Stimulated activated CD4-positive, alpha-beta T cell treated with anti-CD3 and anti-CD28 coated beads, TNF-alpha, amount 100 ng/mL, for 1 hour (primary cell): Measurements from ENCODE around the gene DHRSX.
"Not testable (repeated sequence)": the region's sequence is repeated elsewhere in the genome, so short reads cannot be mapped to it uniquely, and the experiment has no call there.

Experiments
- DNase-seq, 3 donors: peaks; one replicate each; pipeline ENCODE4 v3.0.0-alpha.2; 2020; ENCODE audit warnings: low read depth in 3 of 3, low spot score in 1 of 3

Gene DHRSX

DNA sequence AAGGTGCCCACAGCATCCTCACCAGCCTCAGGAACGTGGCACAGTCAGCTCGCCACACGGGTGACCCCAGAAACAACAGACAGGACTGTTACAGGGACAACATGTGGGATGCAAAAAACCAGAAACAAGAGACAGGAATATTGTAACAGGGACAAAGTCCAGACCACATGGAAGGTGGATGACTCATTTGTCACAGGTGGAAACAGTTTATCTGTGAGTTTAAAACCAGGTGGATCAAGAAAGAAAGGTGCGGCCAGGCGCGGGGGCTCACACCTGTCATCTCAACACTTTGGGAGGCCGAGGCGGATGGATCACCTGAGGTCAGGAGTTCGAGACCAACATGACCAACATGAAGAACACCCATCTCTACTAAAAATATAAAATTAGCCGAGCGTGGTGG is 23.5 kb downstream of the DHRSX start:
- not testable (repeated sequence) for DNase-seq

DNA sequence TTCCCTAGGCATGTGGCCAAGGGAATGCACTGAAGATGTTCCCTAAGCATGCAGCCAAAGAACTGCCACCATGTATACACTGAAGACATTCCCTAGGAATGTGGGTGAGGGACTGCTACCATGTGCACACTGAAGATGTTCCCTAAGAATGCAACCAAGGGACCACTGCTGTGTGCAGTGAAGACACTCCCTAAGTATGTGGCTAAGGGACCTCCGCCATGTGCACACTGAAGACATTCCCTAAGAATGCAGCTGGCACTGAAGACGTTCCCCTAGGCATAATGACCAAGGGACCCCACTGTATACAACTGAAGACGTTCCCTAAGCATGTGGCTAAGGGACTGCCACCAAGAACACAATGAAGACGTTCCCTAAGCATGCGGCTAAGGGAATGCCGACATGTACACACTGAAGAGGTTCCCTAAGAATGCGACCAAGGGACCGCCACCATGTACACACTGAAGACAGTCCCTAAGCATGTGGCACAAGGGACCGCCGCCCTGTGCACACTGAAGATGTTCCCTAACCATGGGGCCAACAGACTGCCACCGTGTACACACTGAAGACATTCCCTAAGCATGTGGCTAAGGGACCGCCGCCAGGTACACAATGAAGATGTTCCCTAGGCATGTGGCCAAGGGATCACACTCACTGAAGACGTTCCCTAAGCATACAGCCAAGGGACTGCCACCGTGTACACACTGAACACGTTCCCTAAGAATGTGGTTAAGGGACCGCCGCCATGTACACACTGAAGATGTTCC is 25.6 kb downstream of the DHRSX start:
- DNase-seq, result no peak

DNA sequence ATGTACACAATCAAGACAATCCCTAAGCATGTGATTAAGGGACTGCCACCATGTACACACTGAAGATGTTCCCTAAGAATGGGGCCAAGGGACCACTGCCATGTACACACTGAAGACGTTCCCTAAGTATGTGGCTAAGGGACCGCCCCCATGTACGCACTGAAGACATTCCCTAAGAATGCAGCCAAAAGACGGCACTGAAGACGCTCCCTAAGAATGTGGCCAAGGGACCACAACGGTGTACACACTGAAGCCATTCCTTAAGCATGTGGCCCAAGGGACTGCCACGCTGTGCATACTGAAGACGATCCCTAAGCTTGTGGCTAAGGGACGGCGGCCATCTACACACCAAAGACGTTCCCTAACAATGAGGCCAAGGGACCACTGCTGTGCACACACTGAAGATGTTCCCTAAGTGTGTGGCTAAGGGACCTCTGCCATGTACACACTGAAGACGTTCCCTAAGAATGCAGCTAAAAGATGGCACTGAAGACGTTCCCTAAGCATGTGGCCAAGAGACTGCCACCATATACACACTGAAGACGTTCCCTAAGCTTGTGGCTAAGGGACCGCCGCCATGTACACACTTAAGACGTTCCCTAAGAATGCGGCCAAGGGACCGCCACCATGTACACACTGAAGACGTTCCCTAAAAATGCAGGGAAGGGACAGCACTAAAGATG is 26.4 kb downstream of the DHRSX start:
- no peak for DNase-seq

DNA sequence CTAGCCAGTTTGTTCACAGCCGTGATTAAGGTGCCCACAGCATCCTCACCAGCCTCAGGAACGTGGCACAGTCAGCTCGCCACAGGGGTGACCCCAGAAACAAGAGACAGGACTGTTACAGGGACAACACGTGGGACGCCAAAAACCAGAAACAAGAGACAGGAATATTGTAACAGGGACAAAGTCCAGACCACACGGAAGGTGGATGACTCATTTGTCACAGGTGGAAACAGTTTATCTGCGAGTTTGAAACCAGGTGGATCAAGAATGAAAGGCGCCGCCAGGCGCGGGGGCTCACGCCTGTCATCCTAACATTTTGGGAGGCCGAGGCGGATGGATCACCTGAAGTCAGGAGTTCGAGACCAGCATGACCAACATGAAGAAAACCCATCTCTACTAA is 27.7 kb downstream of the DHRSX start:
- not testable (repeated sequence) for DNase-seq

DNA sequence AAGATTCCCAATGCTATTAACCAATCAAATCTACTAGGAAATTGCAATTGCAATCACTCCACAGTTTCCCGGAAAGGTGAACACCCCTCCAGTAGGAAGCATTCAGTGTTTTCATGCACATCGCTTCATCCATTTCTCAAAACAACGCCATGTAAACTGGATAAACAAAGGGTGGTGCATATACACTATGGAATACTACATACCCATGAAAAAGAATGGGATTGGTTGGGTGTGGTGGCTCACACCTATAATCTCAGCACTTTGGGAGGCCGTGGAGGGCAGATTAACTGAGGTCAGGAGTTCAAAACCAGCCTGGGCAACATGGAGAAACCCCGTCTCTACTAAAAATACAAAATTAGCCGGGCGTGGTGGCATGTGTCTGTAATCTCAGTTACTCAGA is 29.1 kb downstream of the DHRSX start:
- DNase-seq, result no peak

DNA sequence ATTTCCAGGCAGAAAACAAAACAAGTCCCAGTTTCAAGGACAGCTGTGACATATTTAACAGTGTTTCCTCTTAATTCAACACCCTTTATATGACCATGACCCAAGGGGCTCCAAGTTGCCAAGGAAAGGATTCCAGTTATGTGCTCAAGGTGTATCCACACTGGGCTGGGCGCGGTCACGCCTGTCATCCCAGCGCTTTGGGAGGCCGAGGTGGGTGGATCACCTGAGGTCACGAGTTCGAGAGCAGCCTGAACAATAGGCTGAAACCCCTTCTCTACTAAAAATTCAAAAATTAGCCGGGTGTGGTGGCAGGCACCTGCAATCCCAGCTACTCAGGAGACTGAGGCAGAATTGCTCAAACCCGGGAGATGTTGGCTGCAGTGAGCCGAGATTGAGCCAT is 29.6 kb downstream of the DHRSX start:
- not testable (repeated sequence) for DNase-seq

DNA sequence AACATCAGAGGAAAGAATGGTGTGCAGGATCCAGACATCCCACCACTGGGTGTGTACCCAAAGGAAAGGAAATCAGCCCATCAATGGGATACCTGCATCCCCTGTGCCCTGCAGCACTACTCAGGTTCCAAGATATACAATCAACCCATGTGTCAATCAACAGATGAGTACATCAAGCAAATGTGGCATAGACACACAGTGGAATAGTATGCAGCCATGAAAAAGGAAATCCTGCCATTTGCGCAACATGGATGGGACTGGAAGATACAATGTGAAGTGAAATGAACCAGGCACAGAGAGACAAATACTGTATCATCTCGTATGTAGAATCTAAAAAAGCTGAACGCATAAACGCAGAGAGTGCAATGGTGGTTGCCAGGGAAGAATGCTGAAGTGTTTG is 30.9 kb downstream of the DHRSX start:
- DNase-seq, result not testable (repeated sequence)

DNA sequence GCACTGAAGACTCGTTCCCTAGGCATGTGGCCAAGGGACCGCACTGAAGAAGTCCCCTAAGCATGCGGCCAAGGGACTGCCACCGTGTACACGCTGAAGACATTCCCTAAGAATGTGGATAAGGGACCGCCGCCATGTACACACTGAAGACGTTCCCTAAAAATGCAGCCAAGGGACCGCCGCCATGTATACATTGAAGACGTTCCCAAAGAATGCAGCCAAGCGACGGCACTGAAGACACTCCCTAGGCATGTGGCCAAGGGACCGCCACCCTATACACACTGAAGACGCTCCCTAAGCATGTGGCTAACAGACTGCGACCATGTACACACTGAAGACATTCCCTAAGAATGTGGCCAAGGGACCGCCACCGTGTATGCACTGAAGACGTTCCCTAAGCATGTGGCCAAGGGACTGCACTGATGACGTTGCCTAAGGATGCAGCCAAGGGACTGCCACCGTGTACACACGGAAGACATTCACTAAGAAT is 31.5 kb downstream of the DHRSX start:
- no peak for DNase-seq

DNA sequence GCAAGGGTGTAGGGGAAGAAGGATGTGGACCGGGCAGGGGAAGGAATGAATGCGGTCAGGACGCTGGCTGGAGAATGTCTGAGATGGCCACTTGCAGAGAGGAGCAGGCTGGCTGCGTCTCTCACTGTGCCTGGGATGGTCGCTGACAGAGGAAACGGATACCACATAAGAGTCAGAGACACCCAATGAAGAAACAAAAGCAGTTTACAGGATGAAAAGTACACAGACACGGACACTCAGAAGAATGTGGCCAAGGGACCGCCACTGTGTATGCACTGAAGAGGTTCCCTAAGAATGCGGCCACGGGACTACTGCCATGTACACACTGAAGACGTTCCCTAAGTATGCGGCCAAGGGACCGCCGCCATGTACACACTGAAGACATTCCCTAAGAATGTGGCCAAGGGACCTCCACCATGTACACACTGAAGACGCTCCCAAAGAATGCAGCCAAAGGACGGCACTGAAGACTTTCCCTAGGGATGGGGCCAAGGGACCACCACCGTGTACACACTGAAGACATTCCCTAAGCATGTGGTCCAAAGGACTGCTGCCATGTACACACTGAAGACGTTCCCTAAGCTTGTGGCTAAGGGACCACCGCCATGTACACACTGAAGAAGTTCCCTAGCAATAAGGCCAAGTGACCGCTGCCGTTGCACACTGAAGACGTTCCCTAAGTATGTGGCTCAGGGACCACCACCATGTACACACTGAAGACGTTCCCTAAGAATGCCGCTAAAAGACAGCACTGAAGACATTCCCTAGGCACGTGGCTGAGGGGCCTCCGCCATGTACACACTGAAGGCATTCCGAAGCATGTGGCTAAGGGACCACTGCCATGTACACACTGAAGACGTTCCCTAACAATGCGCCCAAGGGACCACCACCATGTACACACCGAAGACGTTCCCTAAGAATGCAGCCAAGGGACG is 32.2 kb downstream of the DHRSX start:
- DNase-seq, result no peak

DNA sequence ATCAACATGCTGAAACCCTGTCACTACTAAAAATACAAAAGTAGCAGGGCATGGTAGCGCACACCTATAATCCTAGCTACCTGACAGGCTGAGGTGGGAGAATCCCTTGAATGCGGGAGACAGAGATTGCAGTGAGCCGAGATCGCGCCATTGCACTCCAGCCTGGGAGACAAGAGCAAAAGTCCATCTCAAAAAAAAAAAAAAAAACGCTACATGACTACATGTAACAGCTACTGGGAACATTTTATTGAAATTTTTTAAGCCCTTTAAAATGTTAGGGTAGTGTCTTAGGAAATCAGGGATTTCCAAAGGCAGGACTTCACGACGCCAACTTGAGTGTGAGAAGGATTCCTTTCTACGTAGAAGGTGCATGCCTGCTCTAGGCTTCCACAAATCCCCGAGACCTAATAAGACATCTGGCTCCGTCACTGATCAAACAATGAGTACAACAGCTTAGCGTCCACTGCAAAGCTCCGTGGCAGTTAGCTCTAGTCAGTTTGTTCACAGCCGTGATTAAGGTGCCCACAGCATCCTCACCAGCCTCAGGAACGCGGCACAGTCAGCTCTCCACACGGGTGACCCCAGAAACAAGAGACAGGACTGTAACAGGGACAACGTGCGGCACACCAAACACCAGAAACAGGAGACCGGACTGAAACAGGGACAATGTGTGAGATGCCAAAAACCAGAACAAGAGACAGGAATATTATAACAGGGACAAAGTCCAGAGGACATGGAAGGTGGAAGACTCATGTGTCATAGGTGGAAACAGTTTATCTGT is 33.7 kb downstream of the DHRSX start:
- DNase-seq, result no peak

DNA sequence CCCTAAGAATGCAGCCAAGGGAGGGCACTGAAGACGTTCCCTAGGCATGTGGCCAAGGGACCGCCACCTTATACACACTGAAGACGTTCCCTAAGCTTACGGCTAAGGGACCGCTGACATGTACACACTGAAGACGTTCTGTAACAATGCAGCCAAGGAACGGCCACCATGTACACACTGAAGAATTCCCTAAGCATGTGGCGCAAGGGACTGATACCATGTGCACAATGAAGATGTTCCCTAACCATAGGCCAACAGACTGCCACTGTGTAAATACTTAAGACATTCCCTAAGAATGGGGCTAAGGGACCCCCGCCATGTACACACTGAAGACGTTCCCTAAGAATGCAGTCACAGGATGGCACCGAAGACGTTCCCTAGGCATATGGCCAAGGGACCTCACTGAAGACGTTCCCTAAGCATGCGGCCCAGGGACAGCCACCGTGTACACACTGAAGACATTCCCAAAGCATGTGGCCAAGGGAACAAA is 36.1 kb downstream of the DHRSX start:
- DNase-seq, result no peak

DNA sequence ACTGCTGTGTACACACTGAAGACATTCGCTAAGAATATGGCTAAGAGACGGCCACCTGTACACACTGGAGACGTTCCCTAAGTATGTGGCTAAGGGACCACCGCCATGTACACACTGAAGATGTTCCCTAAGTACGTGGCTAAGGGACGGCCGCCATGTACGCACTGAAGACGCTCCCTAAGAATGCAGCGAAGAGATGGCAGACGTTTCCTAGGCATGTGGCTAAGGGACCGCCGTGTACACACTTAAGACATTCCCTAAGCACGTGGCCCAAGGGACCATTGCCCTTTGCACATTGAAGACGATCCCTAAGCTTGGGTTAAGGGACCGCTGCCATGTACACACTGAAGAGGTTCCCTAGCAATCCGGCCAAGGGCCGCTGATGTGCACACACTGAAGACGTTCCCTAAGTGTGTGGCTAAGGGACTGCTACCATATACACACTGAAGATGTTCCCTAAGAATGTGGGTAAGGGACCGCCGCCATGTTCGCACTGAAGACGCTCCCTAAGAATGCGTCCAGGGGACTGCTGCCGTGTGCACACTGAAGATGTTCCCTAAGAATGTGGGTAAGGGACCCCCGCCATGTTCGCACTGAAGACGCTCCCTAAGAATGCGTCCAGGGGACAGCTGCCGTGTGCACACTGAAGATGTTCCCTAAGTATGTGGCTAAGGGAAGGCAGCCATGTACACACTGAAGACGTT is 36.7 kb downstream of the DHRSX start:
- DNase-seq, result no peak

DNA sequence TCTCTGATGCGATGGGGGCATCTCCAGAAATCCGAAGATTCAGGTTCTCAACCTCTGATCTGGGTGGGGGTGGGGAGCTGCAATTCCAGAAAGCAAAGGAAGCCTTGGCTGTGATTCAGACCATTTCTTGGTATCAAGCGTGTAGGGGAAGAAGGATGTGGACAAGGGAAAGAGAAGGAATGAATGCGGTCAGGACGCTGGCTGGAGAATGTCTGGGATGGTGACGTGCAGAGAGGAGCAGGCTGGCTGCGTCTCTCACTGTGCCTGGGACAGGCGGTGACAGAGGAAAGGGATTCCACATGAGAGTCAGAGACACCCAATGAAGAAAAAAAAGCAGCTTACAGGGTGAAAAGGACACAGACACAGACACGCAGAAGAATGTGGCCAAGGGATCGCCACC is 37.3 kb downstream of the DHRSX start:
- DNase-seq, result not testable (repeated sequence)

DNA sequence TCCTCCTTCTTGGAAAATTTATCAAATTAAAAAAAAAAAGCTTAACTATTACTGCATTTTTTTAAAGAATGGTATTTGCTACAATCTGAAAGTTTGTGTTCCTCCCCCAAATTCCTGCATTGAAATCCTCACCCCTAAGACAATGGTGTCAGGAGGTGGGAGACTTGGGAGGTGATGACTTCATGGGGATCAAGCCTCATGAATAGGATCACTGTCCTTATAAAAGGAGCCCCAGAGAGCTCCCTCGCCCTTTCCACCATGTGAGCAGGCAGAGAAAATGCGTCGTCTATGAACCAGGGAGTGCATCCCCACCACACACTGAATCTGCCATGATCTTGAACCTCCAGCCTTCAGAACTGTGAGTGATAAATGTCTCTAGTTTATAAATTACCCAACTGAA is 38.0 kb downstream of the DHRSX start:
- DNase-seq, result no peak

DNA sequence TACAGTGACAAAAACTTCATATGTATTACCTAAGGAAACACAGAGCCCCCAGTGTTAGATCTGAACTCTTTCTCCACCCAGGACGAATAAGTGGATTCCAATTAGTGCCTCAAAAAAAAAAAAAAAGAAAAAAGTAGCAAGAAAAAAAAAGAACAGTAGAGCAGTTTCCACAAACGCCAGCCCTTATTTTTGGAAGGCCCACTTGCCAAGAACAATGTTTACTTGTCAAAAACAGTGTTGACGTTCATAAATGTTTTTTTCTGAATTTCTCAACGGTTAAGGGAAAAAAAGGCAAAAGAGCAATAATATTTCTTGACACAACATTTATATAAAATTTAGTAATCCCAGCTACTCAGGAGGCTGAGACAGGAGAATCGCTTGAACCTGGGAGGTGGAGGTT is 38.7 kb downstream of the DHRSX start:
- DNase-seq, result no peak

DNA sequence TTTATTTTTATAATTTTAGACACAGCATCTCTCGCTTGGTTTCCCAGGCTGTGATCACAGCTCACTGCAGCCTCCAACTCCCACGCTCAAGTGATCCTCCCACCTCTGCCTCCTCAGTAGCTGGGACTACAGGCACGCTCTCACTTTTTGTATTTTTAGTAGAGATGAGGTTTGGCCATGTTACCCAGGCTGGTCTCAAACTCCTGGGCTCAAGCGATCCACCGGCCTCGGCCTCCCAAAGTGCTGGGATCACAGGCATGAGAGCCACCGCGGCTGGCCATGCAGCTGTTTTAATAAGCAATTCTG is 39.1 kb downstream of the DHRSX start:
- no peak for DNase-seq

DNA sequence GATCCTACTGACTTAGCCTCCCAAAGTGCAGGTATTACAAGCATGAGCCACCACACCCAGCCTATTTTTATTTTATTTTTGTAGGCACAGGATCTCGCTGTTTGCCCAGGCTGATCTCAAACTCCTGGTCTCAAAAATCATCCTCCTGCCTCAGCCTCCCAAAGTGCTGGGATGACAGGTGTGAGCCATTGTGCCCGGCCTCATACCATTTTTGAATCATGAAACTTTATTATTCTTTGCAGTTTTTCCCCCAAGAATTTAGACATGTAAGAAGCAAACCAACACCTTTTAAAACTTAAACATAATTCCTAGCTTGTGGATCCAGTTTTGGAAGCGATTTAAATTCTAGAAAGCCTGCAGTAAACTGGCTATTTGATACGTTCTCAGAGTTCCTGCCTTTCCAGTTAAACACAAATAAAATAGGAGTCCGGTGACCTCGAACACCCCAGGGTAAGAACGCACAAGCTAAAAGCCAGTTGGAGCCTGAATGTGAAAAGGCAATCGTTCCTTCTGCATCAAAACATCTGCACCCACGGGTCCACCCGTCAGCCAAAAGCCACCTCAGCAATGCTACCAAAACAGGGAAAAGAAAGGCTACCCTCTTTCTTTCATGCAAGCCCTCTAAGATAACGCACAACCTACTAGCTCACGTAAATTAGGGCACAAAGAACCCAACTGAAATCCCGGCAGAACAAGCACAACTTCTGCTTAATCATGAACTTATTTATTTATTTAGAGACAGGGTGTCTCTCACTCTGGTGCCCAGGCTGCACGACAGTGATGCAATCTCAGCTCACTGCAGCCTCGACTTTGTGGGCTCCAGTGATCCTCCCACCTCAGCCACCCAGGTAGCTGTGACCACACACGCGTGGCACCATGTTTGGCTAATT is 39.7 kb downstream of the DHRSX start:
- DNase-seq, result not testable (repeated sequence)

DNA sequence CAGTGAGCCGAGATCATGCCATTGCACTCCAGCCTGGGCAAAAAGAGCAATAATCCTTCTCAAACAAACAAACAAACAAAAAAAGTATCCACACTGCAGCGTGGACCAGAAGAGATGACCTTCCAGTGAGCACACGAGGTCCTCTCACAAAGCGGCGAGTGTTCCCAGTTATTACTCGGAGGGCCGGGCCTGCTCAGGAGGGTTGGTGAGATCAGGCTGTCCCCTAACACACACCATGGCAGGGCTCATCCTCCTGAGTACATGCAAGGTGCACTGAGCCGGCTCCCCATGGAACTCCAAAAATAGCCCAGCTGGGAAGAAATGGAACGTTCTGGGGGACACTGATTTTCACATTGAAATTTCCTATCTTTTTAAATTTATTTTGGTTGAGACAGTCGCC is 40.7 kb downstream of the DHRSX start:
- not testable (repeated sequence) for DNase-seq

DNA sequence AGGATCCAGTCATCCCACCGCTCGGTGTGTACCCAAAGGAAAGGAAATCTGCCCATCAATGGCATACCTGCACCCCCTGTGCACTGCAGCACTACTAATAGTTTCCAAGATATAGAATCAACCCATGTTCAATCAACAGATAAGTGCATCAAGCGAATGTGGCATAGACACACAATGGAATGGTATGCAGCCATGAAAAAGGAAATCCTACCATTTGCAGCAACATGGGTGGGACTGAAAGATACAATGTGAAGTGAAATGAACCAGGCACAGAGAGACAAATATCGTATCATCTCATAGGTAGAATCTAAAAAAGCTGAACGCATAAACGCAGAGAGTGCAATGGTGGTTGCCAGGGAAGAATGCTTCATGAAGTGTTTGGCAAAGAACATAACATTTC is 42.5 kb downstream of the DHRSX start:
- DNase-seq, result no peak
